COR-L47 (cell line): ENCODE data around the gene DNAH1.
A peak's percentile ranks its signal among the peaks of the same experiment; 100 is the strongest.

Experiments
- DNase-seq: peaks from one replicate; lab custom pipeline; 2025; lab: John Stamatoyannopoulos, UW

DNAH1 gene

GRCh38 chr3:52290596-52291507 lies 25.3 kb upstream of the DNAH1 start:
- no peak for DNase-seq

GRCh38 chr3:52291508-52292181 lies 24.5 kb upstream of the DNAH1 start:
- peak; percentile 36 for DNase-seq

- DNase-seq = no peak
These were observed 23.7 kb upstream of the DNAH1 start for GRCh38 chr3:52292247-52293065.

- no peak for DNase-seq
These were observed 22.4 kb upstream of the DNAH1 start for GRCh38 chr3:52293491-52294319.

- DNase-seq = no peak
These were observed 21.6 kb upstream of the DNAH1 start for GRCh38 chr3:52294320-52295150.

- no peak for DNase-seq
These were observed 20.4 kb upstream of the DNAH1 start for GRCh38 chr3:52295671-52296208.

- no peak for DNase-seq
These were observed 18.6 kb upstream of the DNAH1 start for GRCh38 chr3:52297242-52298148.

GRCh38 chr3:52298149-52299098 lies 17.7 kb upstream of the DNAH1 start:
- peak; percentile 38 for DNase-seq

- no peak for DNase-seq
These were observed 16.8 kb upstream of the DNAH1 start for GRCh38 chr3:52299247-52299878.

- DNase-seq = peak; percentile 43
These were observed 16.1 kb upstream of the DNAH1 start for GRCh38 chr3:52299879-52300611.

GRCh38 chr3:52302426-52303145 lies 13.5 kb upstream of the DNAH1 start:
- peak; percentile 70 for DNase-seq

GRCh38 chr3:52303811-52304210 lies 12.3 kb upstream of the DNAH1 start:
- DNase-seq = no peak

- no peak for DNase-seq
These were observed 10.2 kb upstream of the DNAH1 start for GRCh38 chr3:52305926-52306325.

- DNase-seq = no peak
These were observed 9.1 kb upstream of the DNAH1 start for GRCh38 chr3:52306978-52307377.

- DNase-seq = no peak
These were observed 7.8 kb upstream of the DNAH1 start for GRCh38 chr3:52308308-52308707.
